HL-60 (cell line): ENCODE data around the gene SCG5.
A peak's percentile ranks its signal among the peaks of the same experiment; 100 is the strongest.
"Not testable (repeated sequence)": the region's sequence is repeated elsewhere in the genome, so short reads cannot be mapped to it uniquely, and the experiment has no call there.

Experiments
- CTCF ChIP-seq: IDR thresholded peaks from one replicate; pipeline ENCODE4 v1.5.1; 2011; ENCODE audit warnings: low read length, control low read depth, inconsistent platforms; ENCODE audit not compliant: insufficient read depth
- POLR2AphosphoS5 ChIP-seq: IDR thresholded peaks from 2 replicates; pipeline ENCODE4 v1.6.1; 2012; ENCODE audit warnings: low read depth

GRCh38 chr15:32615051-32615870 lies 26.2 kb upstream of the SCG5 start, which contains the start of gene ARHGAP11A:
- TF ChIP-seq CTCF, result not testable (repeated sequence)
- peak; percentile 44; the same call in 1 of the 2 replicates for TF ChIP-seq POLR2AphosphoS5
